PC-3 (cell line): ENCODE results near the gene SIT1. TPM values are rescaled to one million over a fixed set of nuclear protein-coding genes. Genes with fewer than 3 reads are reported as not detected.

Source experiments
- ATAC-seq: fragments of 200-7000 bp; cut with Tn5 transposase; 2 replicates; pipeline ENCODE4 v1.9.1; 2020; ENCODE audit warnings: mild to moderate bottlenecking, moderate library complexity
- BruUV-seq: library from RNA; stranded (reverse); fragments of 400-500 nt; replicated peaks from 2 replicates; lab custom pipeline; 2021; lab: Mats Ljungman, UMichigan
- CTCF ChIA-PET: fragments of 300-600 bp; sonication (Branson Sonifier 250); formaldehyde crosslinking; loops from one replicate; lab custom pipeline; 2022; ENCODE audit warnings: antibody characterized with exemption; lab: Charles Lee
- POLR2A ChIA-PET: fragments of 300-600 bp; sonication (Branson Sonifier 250); formaldehyde crosslinking; loops from one replicate; lab custom pipeline; 2022; ENCODE audit warnings: antibody characterized with exemption; ENCODE audit not compliant: unreplicated experiment; lab: Charles Lee
- DNase-seq: peaks from one replicate; pipeline ENCODE4 v3.0.0-alpha.2; 2015
- H2AFZ ChIP-seq: fragments of 300-600 bp; sonication (generic); 2 replicates; pipeline ENCODE4 v1.6.0; 2016; ENCODE audit warnings: antibody characterized with exemption, low read length
- H3F3A ChIP-seq: fragments of 300-600 bp; sonication (generic); one replicate; pipeline ENCODE4 v1.6.0; 2017; ENCODE audit warnings: antibody characterized with exemption, low read length, control low read depth, mild to moderate bottlenecking; ENCODE audit not compliant: unreplicated experiment
- H3K27ac ChIP-seq: fragments of 300-600 bp; sonication (generic); 2 replicates; pipeline ENCODE4 v1.5.1; 2016; ENCODE audit warnings: mild to moderate bottlenecking, low read length
- H3K27me3 ChIP-seq: fragments of 300-600 bp; sonication (generic); 2 replicates; pipeline ENCODE4 v1.6.1; 2016; ENCODE audit warnings: low read length, mixed read lengths
- H3K36me3 ChIP-seq: fragments of 300-600 bp; sonication (generic); 2 replicates; pipeline ENCODE4 v1.6.1; 2016; ENCODE audit warnings: low read depth, mixed run types, low read length, mixed read lengths
- H3K4me1 ChIP-seq: fragments of 300-600 bp; sonication (generic); 2 replicates; pipeline ENCODE4 v1.5.1; 2016; ENCODE audit warnings: low read length; ENCODE audit not compliant: insufficient read depth
- H3K4me2 ChIP-seq: fragments of 300-600 bp; sonication (generic); 2 replicates; pipeline ENCODE4 v1.6.0; 2016; ENCODE audit warnings: low read length
- H3K4me3 ChIP-seq: fragments of 300-600 bp; sonication (generic); 2 replicates; pipeline ENCODE4 v1.5.1; 2016; ENCODE audit warnings: mild to moderate bottlenecking, low read length, mixed read lengths
- H3K79me2 ChIP-seq: fragments of 300-600 bp; sonication (generic); 2 replicates; pipeline ENCODE4 v1.6.1; 2017; ENCODE audit warnings: low read length, mixed read lengths
- H3K9ac ChIP-seq: fragments of 300-600 bp; sonication (generic); 2 replicates; pipeline ENCODE4 v1.6.0; 2016; ENCODE audit warnings: mild to moderate bottlenecking, low read length
- H3K9me2 ChIP-seq: fragments of 300-600 bp; sonication (generic); replicated peaks from 2 replicates; pipeline ENCODE4 v1.6.1; 2016; ENCODE audit warnings: mixed run types, low read length, mixed read lengths
- H3K9me3 ChIP-seq: fragments of 300-600 bp; sonication (generic); 2 replicates; pipeline ENCODE4 v1.6.1; 2016; ENCODE audit warnings: low read length, mixed read lengths
- H4K20me1 ChIP-seq: fragments of 300-600 bp; sonication (generic); 2 replicates; pipeline ENCODE4 v1.6.1; 2016; ENCODE audit warnings: low read length, mixed read lengths
- EZH2 ChIP-seq: fragments of 300-600 bp; sonication (generic); IDR thresholded peaks from one replicate; pipeline ENCODE4 v1.6.1; 2017; ENCODE audit warnings: antibody characterized with exemption, mild to moderate bottlenecking, low read length; ENCODE audit not compliant: unreplicated experiment
- EZH2phosphoT487 ChIP-seq: fragments of 300-600 bp; sonication (generic); IDR thresholded peaks from 2 replicates; pipeline ENCODE4 v1.6.1; 2018; ENCODE audit warnings: mild to moderate bottlenecking, antibody characterized with exemption, low read length, borderline replicate concordance
- intact Hi-C: fragments of 100-400 bp; cut with micrococcal nuclease; formaldehyde crosslinking; loops from 2 replicates; pipeline ENCODE4 v1.9.0; 2023
- total RNA-seq: library from RNA; depleted of rRNA; stranded (reverse); fragments of >200 nt; gene quantifications from 2 replicates; pipeline ENCODE4 v1.2.3, GENCODE V29; 2014
- TF ChIP-seq, protein P1 (sequence below): fragments of 300-600 bp; sonication (generic); conservative IDR thresholded peaks from 2 replicates; pipeline ENCODE4 v1.5.1; 2017; ENCODE audit warnings: antibody characterized with exemption, low read depth, mild to moderate bottlenecking, low read length

SIT1 gene
- total RNA-seq, 1 experiment from 2014 or later: not detected

DNA sequence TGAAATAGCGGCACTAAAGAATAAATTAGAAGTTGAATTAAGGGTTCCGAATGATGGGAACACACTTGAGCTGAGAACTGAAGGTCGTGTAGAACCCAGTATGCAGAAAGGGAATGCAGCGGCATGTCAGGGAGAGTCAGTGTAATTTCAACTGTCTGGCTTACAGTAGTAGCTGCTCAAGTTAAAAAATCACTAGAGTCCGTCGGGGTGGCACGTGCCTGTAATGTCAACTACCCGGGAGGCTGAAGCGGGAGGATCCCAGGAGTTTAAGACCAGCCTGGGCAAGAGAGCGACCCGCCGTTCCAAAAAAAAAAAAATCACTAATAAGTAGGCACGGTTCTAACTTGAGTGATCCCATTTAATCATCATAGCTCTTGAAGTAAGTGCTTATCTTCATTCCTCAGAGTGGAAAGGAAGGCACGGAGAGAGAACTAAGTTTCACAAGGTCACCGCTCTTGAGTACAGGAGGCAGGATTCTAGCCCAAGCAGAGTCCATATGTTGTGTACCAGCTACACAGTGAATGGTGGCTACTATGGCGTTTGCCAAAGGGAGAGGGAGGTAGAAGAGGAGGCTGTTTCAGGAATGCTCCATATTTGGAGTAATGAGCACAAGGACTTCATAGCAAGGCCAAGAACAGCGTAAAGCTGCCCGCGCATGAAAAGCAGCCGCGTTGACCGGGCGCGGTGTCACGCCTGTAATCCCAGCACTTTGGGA, 6.3 kb upstream of the SIT1 start:
- POLR2A ChIA-PET: interaction anchor here (0.6 kb wide), 2 partner anchors 114 to 116 kb away, joined by 3 to 12 read pairs; no protein-coding TSS in a partner anchor
- Histone ChIP-seq H3K27me3 (no peaks in the 10 kb centered on the region), H3K4me3 (peak overlapping the region; percentile 54), H3K79me2 (peaks cover 28% of the 10 kb centered on the region), H3K9me3 (no peaks in the 10 kb centered on the region), H3K9ac (peak overlapping the region; percentile 97), H2AFZ (peak overlapping the region; percentile 83), H4K20me1 (no peaks in the 10 kb centered on the region), H3K4me1 (peaks cover 35% of the 10 kb centered on the region), H3K4me2 (peak overlapping the region; percentile 98), H3K36me3 (peaks cover 19% of the 10 kb centered on the region), H3K27ac (peak overlapping the region; percentile 98), H3K9me2 (no peaks in the 10 kb centered on the region), H3F3A (peaks cover 7% of the 10 kb centered on the region)
- DNase-seq: no peak
- TF ChIP-seq EZH2: no peak
- no peak for TF ChIP-seq EZH2phosphoT487
- TF ChIP-seq, protein P1, sequence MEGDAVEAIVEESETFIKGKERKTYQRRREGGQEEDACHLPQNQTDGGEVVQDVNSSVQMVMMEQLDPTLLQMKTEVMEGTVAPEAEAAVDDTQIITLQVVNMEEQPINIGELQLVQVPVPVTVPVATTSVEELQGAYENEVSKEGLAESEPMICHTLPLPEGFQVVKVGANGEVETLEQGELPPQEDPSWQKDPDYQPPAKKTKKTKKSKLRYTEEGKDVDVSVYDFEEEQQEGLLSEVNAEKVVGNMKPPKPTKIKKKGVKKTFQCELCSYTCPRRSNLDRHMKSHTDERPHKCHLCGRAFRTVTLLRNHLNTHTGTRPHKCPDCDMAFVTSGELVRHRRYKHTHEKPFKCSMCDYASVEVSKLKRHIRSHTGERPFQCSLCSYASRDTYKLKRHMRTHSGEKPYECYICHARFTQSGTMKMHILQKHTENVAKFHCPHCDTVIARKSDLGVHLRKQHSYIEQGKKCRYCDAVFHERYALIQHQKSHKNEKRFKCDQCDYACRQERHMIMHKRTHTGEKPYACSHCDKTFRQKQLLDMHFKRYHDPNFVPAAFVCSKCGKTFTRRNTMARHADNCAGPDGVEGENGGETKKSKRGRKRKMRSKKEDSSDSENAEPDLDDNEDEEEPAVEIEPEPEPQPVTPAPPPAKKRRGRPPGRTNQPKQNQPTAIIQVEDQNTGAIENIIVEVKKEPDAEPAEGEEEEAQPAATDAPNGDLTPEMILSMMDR: no peak
- CTCF ChIA-PET: no interaction called here
- intact Hi-C loops: loop anchor here (5.0 to 10.0 kb wide), 2 partner anchors 40 to 138 kb away; partner anchors contain the start of gene NPR2
- no peak for ATAC-seq
- BruUV-seq: no TSS peak

DNA sequence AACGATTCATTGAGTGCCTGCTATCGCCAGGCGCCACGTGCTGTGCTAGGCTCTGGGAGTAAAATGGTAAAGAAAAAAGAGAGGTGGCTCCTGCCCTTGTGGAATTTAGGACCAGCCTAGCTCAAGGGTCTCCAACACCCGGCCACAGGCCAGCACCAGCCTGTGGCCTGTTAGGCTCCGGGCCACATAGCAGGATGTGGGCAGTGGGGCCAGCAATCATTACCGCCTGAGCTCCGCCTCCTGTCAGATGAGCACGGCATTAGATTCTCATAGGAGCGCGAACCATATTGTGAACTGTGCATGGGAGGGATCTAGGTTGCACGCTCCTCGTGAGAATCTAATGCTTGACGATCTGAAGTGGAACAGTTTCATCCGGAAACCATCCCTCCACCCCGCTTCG, 5.6 kb upstream of the SIT1 start:
- Histone ChIP-seq H4K20me1 (no peaks in the 10 kb centered on the region), H3K4me2 (no peak overlapping the region), H3K9ac (no peak overlapping the region), H3K4me3 (no peak overlapping the region), H3K27ac (no peak overlapping the region), H3F3A (peaks cover 7% of the 10 kb centered on the region), H3K79me2 (peaks cover 26% of the 10 kb centered on the region), H3K4me1 (peaks cover 38% of the 10 kb centered on the region), H3K9me2 (no peaks in the 10 kb centered on the region), H3K36me3 (peaks cover 14% of the 10 kb centered on the region), H3K27me3 (no peaks in the 10 kb centered on the region), H3K9me3 (no peaks in the 10 kb centered on the region), H2AFZ (no peak overlapping the region)
- no TSS peak for BruUV-seq
- intact Hi-C loops: loop anchor here (5.0 to 10.0 kb wide), 2 partner anchors 41 to 138 kb away; partner anchors contain the start of gene NPR2
- CTCF ChIA-PET: no interaction called here
- no peak for ATAC-seq
- TF ChIP-seq EZH2phosphoT487: no peak
- no peak for TF ChIP-seq EZH2
- TF ChIP-seq, protein P1: no peak
- POLR2A ChIA-PET: no interaction called here
- DNase-seq: no peak

DNA sequence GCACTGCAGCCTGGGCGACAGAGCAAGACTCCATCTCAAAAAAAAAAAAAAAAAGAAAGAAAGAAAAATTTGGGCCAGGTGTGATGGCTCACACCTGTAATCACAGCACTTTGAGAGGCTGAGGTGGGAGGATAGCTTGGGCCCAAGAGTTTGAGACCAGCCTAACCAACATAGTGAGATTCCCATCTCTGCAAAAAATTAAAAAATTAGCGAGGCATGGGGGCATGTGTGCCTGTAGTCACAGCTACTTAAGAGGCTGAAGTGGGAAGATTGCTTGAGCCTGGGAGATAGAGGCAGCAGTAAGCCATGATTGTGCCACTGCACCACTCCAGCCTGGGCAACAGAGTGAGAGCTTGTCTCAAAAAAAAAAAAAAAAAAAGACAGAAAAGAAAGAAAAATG, 2.9 kb upstream of the SIT1 start:
- Histone ChIP-seq H3K4me2 (no peak overlapping the region), H2AFZ (no peak overlapping the region), H3K4me1 (peaks cover 20% of the 10 kb centered on the region), H3K4me3 (no peak overlapping the region), H3K9me2 (no peaks in the 10 kb centered on the region), H3F3A (peaks cover 1% of the 10 kb centered on the region), H3K9ac (no peak overlapping the region), H4K20me1 (no peaks in the 10 kb centered on the region), H3K27ac (no peak overlapping the region), H3K36me3 (no peaks in the 10 kb centered on the region), H3K27me3 (no peaks in the 10 kb centered on the region), H3K9me3 (no peaks in the 10 kb centered on the region), H3K79me2 (peaks cover 2% of the 10 kb centered on the region; the same call in 1 of the 2 replicates)
- CTCF ChIA-PET: interaction anchor here (0.7 kb wide), 1 partner anchor 43 kb away, joined by 5 read pairs; no protein-coding TSS in a partner anchor
- TF ChIP-seq EZH2phosphoT487 (no peak), EZH2 (no peak)
- TF ChIP-seq, protein P1: no peak
- POLR2A ChIA-PET: no interaction called here
- intact Hi-C loops: loop anchor here (10.0 kb wide), 1 partner anchor 141 kb away; the partner anchor contains the start of gene NPR2
- no TSS peak for BruUV-seq
- ATAC-seq: no peak
- no peak for DNase-seq
